HG03469 (cell line): Measurements from ENCODE around the gene DGKG.

Experiments
- ATAC-seq: cut with Tn5 transposase; IDR thresholded peaks from one replicate; pipeline ENCODE4 v1.9.1; 2021; ENCODE audit warnings: mild to moderate bottlenecking, moderate library complexity, moderate number of reproducible peaks; ENCODE audit not compliant: unreplicated experiment

The DGKG gene

DNA sequence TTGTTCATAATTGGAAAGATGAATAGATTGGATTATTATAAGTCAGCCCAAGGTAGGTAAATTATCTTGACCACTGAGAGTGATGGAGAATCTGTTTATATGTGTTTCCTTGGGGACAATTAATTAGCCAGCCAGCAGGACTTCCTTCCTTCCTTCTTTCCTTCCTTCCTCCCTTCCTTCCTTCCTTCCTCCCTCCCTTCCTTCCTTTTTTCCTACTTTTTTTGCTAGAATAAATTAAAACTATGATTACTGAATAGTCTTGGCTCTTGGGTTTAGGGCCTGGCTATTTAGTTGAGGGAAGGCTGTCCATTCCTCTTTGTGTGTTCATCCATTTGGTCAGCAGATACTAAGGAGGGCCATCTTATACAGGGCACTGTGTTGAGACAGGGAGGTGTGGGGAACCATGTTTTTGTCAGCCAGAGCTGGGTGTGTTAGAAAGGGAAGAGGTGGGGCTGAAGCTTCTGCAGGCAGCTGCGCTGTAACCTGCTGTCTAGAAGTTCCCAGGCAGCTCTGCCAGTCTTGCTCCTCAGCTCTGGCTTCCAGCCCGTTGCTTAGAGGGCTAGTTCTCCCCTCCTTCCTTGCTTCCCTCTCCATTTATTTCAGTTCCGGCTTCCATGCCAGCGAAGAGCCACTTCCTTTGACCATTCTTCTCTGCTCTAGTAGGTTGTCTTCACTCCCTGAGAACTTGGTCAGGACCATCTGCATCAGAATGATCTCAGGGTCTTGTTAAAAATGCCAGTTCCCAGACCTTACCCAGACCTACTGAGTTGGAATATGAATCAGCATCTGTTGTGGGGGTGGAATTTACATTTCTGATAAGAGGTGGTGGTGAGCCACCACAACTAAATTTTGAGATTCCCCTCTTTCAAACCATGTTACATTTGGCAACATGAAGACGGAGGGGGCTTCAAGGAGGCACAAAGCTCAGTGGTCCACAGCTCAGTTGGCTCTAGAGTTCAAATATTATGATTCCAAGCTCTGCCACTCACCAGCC is 113.9 kb downstream of the DGKG start:
- no peak for ATAC-seq

- ATAC-seq, result no peak
Measured at GRCh38 chr3:186246941-186247340, 115.1 kb downstream of the DGKG start.

DNA sequence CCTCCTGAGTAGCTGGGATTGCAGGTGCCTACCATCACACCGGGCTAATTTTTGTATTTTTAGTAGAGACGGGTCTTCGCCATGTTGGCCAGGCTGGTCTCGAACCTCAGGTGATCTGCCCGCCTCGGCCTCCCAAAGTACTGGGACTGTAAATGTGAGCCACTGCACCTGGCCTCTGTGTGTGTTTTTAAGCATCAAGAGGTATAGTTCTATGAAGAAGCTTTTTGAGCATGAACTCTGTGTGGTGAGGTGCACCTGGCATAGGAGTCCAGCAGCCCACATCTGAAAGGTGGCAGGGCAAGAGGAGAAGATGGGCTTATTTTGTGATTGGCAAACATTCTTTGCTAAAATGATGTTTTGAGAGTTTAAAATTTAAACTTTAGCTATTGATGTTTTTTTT is 118.0 kb downstream of the DGKG start:
- no peak for ATAC-seq

DNA sequence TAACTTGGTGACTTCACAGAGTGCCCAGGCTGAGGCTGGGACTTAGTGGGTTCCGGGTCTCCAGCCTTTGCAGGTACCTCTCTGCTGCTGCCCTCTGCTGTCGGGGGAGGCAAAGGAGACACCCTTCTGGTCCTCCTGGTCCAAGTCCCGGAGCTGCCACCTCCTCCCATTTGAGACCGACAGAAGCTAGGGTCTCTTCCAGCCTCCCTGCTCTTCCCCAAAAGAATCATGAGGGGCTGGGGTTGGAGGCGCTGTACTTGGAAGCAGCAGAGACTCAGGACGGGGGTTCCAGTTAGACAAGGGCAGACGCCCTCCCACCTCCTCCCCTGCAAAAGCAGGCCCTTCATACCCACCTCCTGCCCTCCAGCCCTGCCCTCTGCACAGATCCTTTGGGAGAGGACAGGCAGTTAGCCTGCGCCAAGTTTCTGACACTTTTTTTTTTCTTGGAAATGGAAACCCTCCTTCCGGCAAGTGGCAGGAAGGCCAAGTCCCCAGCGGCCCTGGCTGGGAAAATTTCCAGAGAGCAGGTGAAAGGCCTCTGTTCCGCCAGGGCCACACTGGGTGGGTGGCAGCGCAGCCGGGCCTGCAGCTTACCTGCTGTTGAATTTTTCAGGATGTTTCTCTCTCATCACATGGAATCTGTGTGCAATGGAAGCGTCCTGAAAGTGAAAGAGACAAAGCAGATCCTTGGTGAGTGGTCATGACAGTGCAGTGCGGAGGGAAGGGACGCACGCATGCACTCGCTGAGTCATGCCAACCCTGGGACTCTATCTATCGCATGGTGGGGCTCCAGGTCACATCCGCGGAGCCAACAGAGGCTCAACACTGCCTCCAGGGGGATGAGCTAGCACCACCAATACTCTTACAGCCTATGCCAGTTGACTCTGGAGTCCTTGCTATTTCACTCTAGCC is 119.9 kb downstream of the DGKG start:
- ATAC-seq, result peak; percentile 84

DNA sequence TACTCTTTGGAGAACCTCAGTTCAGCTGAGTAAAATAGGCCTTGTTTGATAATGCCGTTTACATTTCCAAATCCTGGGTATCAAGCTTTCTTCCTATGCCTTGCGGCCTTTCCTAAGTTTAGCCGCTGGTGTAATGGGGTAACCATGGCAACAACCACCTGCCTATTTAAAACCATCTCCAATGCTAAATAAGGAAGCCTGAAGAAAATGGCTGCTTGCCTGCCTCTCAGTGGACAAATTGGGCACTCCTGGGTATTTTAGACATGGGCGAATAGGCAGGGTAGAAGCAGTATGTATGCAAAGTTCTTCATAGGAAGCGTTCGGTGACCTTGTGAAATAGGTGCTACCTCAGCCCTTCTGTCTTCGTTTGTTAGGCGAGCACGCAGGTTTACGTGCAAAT is 122.7 kb downstream of the DGKG start:
- ATAC-seq, result no peak

DNA sequence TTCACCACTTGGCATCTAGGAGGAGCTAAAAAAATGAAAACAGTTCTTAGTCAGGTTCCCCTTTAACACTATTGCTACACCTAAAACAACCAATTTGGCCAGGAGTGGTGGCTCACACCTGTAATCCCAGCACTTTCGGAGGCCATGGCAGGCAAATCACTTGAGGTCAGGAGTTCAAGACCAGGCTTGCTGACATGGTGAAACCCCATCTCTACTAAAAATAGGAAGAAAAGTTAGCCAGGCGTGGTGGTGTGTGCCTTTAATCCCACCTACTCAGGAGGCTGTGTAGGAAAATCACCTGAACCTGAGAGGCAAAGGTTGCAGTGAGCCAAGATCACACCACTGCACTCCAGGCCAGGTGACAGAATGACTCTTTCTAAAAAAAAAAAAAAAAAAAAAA is 124.1 kb downstream of the DGKG start:
- ATAC-seq, result no peak

GRCh38 chr3:186236357-186237020 is 125.5 kb downstream of the DGKG start:
- ATAC-seq, result no peak

DNA sequence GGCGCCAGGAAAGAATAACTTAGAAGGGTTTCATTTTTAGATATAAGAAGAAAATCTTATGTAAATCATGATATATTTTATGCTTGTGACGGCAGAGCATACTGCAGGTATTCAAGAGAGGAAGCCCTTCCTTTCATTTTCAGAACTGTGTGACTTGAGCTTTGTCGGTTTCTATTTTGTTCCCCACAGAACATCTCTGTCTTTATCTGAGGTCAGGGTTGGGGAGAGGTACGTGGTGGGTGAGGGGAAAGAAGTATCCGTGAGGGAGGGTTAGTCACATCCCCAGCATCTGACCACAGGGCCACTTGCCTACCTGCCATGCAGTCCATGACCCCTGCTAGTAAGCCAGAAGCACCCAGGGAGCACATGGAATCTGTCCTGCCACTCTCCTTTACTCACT is 126.5 kb downstream of the DGKG start:
- peak; percentile 75 for ATAC-seq

DNA sequence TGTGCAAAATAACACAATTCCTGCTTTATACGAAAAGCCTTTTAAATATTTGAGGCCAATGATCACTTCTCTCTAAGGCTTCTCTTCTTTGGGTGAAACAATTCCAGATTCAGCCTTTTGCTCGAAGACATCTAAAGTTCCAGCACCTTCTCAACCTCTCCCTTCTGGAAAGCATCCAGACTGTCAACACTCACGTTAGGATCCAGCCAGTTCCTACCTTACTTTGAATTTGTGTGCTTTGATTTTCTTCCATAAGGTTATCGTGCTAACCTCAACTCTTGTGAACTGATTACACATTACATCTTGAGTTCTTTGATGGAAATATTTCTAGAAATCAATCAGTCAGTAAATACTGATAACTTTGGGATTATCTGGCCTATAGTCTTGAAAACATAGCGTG is 127.9 kb downstream of the DGKG start:
- no peak for ATAC-seq

DNA sequence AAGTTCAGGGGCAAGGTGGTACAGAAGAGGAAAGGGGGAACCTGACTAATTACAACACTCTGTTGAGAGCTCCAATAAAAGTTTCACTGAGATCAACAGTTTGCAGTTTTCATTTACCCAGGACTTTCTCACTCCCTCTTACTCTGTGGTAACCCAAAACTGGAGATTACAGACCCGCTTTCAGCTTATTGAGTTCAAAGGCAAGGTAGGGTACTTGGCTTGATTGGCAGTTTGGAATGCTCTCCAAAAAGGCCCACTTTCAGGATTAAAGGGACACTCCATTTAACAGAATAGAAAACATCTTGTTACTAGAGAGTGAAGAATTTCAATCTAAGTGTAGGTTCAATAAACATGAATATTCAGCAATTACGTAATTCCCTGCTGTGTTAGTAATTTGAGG is 135.6 kb downstream of the DGKG start:
- ATAC-seq, result no peak

DNA sequence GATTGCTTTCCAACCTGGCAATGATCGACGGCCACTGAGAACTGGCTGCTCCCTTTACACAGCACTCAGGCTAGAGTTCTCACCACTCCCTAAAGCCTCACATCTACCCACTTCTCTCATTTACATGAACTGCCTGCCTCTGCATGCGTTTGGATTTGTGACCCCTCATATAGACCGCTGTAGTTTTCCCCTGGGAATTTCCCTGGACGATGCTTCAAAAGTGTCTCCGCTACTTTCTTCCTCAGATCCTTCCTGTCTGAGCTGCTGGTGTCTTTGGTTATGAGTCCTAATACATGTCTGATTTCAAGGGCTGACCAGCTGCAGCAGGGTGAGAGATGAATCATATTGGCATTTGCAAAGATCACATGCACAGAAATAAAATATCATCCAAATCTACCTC is 136.4 kb downstream of the DGKG start:
- no peak for ATAC-seq

DNA sequence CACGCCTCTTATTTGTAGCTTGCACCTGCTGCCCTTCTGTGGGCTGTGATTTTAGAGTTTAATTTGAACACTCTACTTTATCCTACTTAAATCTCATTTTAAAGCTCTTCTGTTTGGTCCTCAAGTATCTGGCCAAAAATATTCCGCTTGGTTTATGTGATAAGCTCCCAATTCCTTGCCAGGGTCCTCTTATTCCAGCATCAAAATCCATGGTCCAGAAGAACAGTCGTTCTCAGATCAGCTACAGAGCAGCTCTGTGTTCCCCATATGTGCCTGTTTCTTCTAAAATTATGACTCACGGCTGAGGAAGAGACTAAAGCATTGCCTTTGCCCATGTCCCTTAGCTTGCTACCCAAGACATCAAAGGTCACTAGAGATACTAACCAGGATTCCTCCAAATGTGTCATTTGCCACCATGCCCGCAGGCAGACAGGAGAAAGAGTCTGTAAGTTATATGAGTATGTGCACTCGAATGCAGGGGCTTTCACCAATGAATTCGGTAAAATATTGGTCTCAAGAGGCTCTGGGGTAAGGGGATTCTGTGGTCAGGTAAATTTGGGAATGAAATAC is 137.9 kb downstream of the DGKG start:
- ATAC-seq, result no peak

- no peak for ATAC-seq
Measured at GRCh38 chr3:186223476-186223875, 138.6 kb downstream of the DGKG start.

DNA sequence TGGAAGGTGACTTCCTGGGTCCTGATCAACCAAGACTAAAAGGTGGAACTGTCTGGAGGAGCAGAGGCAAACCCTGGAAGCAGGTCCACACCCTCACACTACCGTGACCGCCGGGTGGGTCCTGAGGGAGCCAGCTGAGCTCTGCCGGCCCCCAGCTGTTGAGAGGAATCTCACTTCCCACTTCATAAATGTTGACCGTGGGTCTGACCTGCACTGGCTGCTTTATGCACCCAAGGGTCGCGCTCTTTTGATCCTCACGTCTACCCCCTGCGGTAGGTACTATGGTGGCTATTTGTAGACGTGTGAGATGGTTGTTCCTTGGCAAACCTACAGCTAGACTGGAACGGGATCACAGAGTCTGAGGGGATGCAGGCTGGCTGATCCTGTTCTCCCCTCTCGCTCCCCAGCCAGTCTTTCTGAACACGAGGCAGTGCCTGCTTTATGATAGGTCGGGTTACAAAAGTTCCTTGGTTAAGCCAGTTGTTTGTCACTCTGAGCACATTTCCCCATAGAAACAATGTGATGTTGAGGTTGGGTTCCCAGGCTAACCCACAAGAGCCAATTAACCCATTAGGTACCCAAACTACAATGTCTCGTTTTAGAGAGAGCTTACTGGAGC is 140.2 kb downstream of the DGKG start:
- no peak for ATAC-seq

- no peak for ATAC-seq
Measured at GRCh38 chr3:186220911-186221645, 141.0 kb downstream of the DGKG start.

- ATAC-seq, result no peak
Measured at GRCh38 chr3:186220365-186220764, 141.7 kb downstream of the DGKG start.

DNA sequence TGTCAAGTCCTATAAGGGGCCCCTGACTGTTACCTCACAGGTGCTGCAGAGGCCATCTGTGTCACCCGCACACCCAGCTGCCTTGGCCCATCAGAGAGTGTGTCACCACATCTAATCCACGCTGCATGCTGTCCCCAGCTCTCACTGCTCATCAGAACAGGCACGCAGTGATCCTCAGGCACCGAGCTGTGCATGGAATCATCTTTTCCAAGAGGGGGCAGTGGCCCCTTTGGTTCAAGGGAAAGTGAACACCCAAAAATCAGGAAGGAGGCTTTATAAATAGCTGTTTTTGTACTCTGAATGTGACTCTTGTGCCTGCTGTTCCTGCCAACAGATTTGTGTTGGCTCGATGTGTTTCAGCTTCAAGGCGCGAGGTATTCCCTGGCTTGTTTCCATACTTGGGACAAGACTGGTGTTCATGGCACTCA is 142.8 kb downstream of the DGKG start:
- no peak for ATAC-seq

GRCh38 chr3:186218421-186218820 is 143.6 kb downstream of the DGKG start:
- ATAC-seq, result no peak

GRCh38 chr3:186217820-186218164 is 144.2 kb downstream of the DGKG start:
- ATAC-seq, result peak; percentile 88
